Activated CD4-positive, alpha-beta T cell treated with anti-CD3 and anti-CD28 coated beads for 36 hours (primary cell): ENCODE measurements around the gene SP7. TPM values are rescaled to one million over a fixed set of nuclear protein-coding genes. Genes with fewer than 3 reads are reported as not detected.

Source experiments
- ATAC-seq: fragments of 200-7000 bp; cut with Tn5 transposase; one replicate; pipeline ENCODE4 v1.10.0; 2021; ENCODE audit warnings: mild to moderate bottlenecking, moderate library complexity
- CTCF ChIA-PET: fragments of 350-600 bp; sonication (Branson Sonifier 250); formaldehyde crosslinking; loops from one replicate; lab custom pipeline; 2021; ENCODE audit warnings: antibody characterized with exemption; lab: Charles Lee
- POLR2A ChIA-PET: fragments of 350-600 bp; sonication (Branson Sonifier 250); formaldehyde crosslinking; loops from one replicate; lab custom pipeline; 2021; ENCODE audit warnings: antibody characterized with exemption, inconsistent platforms; lab: Charles Lee
- DNase-seq: peaks from one replicate; pipeline ENCODE4 v3.0.0-alpha.2; 2020
- H3K27ac Mint-ChIP-seq: one replicate; pipeline ENCODE4 v1.8.0; 2021; ENCODE audit warnings: mixed read lengths
- H3K27me3 Mint-ChIP-seq: one replicate; pipeline ENCODE4 v1.8.0; 2021; ENCODE audit warnings: mixed read lengths
- H3K36me3 Mint-ChIP-seq: one replicate; pipeline ENCODE4 v1.8.0; 2021; ENCODE audit warnings: low read depth, mixed read lengths
- H3K4me1 Mint-ChIP-seq: one replicate; pipeline ENCODE4 v1.8.0; 2021; ENCODE audit warnings: mixed read lengths
- H3K4me3 Mint-ChIP-seq: one replicate; pipeline ENCODE4 v1.8.0; 2021; ENCODE audit warnings: mild to moderate bottlenecking, moderate library complexity, mixed read lengths
- H3K9me3 Mint-ChIP-seq: one replicate; pipeline ENCODE4 v1.8.0; 2021; ENCODE audit warnings: low read depth, mixed read lengths
- intact Hi-C, 2 experiments: fragments of 100-400 bp; cut with DNase I in 1 of 2; cut with micrococcal nuclease in 1 of 2; formaldehyde crosslinking; loops; one replicate each; pipeline versions ENCODE4 v1.14.2 to v1.15.1; 2022 to 2024; cut with DNase I, micrococcal nuclease
- total RNA-seq, 2 experiments: library from RNA; stranded (reverse); gene quantifications; one replicate each; pipeline ENCODE4 v1.2.3, GENCODE V29; 2021

Gene SP7
- total RNA-seq, 2 experiments from 2014 or later, result not detected

DNA sequence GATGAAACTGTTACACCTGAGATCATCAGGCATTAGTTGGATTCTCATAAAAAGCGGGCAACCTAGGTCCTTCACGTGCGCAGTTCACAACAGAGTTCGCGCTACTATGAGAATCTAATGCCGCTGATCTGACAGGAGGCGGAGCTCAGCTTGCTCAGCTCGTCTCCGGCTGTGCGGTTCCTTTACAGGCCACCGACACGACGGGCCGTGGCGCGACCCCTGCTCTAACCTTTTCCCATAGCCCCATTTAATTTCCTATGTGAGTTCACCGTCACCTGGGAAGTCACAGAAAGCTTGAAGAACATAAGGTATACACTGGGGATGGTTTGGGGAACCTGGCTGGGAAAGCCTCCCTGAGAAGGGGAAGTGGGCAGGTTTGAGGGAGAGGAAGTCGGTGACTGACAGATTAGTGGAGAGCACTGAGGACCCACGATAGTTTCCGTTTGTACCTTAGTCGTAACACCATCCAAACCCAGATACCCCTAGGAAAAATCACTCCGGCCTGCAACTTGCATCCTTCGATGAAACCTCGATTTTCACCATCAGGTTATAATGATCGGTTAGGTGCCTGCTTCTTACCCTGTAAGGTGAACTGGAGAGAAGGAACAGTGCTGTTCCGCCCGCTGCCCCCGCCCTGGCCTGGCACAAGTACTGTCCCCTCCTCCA is 11.9 kb downstream of the SP7 start:
- peaks cover 35% of the 10 kb centered on the region for H3K4me1 Mint-ChIP-seq
- H3K27me3 Mint-ChIP-seq, result no peaks in the 10 kb centered on the region
- H3K4me3 Mint-ChIP-seq, result peak overlapping the region; percentile 76
- ChIA-PET POLR2A (interaction anchor here (0.6 to 2.1 kb wide), 8 partner anchors 14 to 187 kb away, joined by 3 to 11 read pairs (median 3); partner anchors contain the start of gene PFDN5), CTCF (interaction anchor here (0.6 to 7.9 kb wide), 29 partner anchors 14 to 279 kb away, joined by 3 to 166 read pairs (median 6); partner anchors contain the start of genes AMHR2, ESPL1, ITGB7 and MYG1)
- ATAC-seq (peak; percentile 36), DNase-seq (peak; percentile 78)
- H3K36me3 Mint-ChIP-seq, result peaks cover 6% of the 10 kb centered on the region
- peak overlapping the region; percentile 92 for H3K27ac Mint-ChIP-seq
- no peaks in the 10 kb centered on the region for H3K9me3 Mint-ChIP-seq
- intact Hi-C loops, result loop anchor here (1.0 to 10.0 kb wide), 8 partner anchors 21 to 958 kb away; partner anchors contain the start of genes ATF7 (in 1 of the 2), CBX5 (in 1 of the 2) and HNRNPA1 (in 1 of the 2)

DNA sequence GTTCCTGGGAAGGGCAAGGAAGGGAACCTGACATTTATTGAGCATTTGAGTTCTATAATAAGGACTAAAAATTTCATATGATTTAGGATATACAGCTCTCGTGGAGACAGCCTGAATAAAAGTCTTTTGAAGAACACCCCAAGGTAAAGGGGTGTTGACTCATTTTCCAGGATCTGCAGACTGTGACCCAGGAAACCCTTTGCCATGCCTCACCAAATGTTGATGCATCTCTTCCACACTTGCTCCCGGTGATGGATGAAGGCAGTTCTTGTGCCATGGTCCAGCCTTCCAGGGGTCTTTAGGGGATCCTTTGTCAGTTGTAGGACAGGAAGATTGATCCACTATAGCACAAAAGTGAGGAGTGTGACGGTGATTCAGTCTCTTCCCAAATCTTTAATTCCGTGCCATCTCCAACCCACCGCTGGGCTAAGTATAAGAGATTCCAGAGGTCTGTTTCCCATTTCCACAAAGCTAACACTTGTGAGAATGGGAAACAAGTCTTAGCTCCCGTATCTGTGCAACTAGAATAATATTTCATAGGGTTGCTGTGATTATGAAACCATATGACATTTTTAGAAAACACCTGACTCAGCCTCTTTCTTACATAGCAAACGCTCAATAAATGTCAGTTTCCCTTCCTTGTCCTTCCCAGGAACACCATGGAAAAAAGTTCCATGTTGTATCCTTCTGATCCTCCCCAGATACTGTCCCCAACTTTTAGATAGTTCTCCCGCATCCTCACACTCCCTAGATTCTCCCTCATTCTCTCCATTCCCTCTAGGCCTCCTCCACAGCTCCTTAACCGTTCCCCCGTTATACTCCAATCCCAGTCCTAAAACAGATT is 15.6 kb downstream of the SP7 start:
- Mint-ChIP-seq H3K4me1 (peaks cover 36% of the 10 kb centered on the region), H3K4me3 (peak overlapping the region; percentile 87), H3K27me3 (no peaks in the 10 kb centered on the region), H3K9me3 (no peaks in the 10 kb centered on the region), H3K27ac (peak overlapping the region; percentile 95), H3K36me3 (peaks cover 20% of the 10 kb centered on the region)
- ATAC-seq (no peak), DNase-seq (no peak)
- intact Hi-C loops, result loop anchor here (1.0 to 10.0 kb wide), 18 partner anchors 21 to 962 kb away; partner anchors contain the start of genes CSAD (in 2 of the 2), ESPL1 (in 2 of the 2), PFDN5 (in 2 of the 2) and TARBP2 (in 2 of the 2)
- ChIA-PET POLR2A (interaction anchor here (0.5 to 3.1 kb wide), 15 partner anchors 11 to 355 kb away, joined by 3 to 22 read pairs (median 5); partner anchors contain the start of genes ATP5MC2, CSAD, MAP3K12 and MYG1), CTCF (interaction anchor here (0.6 to 7.9 kb wide), 66 partner anchors 10 to 315 kb away, joined by 3 to 166 read pairs (median 6); partner anchors contain the start of genes CSAD, EIF4B, ESPL1 and ITGB7)

DNA sequence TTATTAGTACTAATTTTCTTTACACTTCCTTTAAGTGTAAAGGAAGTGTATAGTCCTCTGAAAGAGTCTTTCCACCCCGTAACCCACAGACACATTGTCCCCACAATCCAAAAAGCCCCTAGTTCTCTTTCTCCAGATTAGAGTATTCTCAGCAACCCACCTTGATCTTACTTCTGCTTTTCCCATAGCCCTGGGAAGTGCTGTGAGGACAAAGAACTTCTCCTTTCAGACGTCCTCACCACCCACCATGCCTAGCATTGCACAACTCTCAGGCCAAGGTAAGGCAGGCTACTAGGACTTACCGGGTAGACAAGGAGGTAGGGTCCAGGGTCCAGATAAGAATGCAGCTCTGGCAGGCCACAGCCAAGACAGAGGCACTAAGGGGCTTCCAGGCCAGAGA is 22.2 kb downstream of the SP7 start:
- DNase-seq (no peak), ATAC-seq (no peak)
- CTCF ChIA-PET, result interaction anchor here (1.9 kb wide), 1 partner anchor 31 kb away, joined by 5 read pairs; no protein-coding TSS in a partner anchor
- no peaks in the 10 kb centered on the region for H3K27me3 Mint-ChIP-seq
- intact Hi-C loops, result no loop called here
- H3K4me1 Mint-ChIP-seq, result peaks cover 4% of the 10 kb centered on the region
- H3K27ac Mint-ChIP-seq, result peak overlapping the region; percentile 19
- H3K36me3 Mint-ChIP-seq, result peaks cover 35% of the 10 kb centered on the region
- no peaks in the 10 kb centered on the region for H3K9me3 Mint-ChIP-seq
- POLR2A ChIA-PET, result no interaction called here
- H3K4me3 Mint-ChIP-seq, result no peak overlapping the region

DNA sequence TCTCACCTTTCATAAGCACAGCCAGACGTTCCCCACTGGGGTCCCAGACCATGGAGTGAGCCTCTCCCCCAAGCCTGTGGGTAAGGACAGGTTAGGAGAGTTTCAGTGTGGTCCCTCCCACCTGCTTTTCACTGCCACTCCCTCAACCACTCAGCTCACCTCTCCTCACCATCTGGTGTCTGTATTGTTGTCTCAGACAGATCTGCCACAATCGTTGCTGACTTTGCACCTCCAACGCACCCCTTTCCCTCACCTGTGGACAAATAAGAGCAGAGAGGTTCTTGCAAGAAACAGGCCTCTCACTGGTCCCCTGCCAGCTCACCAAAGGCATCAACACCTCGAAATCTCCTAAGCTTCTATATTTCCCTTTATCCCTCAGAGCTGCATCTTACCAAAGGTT is 27.9 kb downstream of the SP7 start:
- intact Hi-C loops, result no loop called here
- ChIA-PET POLR2A (no interaction called here), CTCF (interaction anchor here (0.6 to 1.5 kb wide), 8 partner anchors 12 to 148 kb away, joined by 3 to 6 read pairs (median 3); partner anchors contain the start of gene AAAS)
- no peak overlapping the region for H3K27ac Mint-ChIP-seq
- no peaks in the 10 kb centered on the region for H3K4me1 Mint-ChIP-seq
- H3K36me3 Mint-ChIP-seq, result peaks cover 22% of the 10 kb centered on the region
- H3K4me3 Mint-ChIP-seq, result no peak overlapping the region
- no peaks in the 10 kb centered on the region for H3K9me3 Mint-ChIP-seq
- ATAC-seq, result no peak
- H3K27me3 Mint-ChIP-seq, result no peaks in the 10 kb centered on the region
- no peak for DNase-seq

- intact Hi-C loops, result no loop called here
- H3K9me3 Mint-ChIP-seq, result no peaks in the 10 kb centered on the region
- POLR2A ChIA-PET, result no interaction called here
- H3K4me1 Mint-ChIP-seq, result peaks cover 10% of the 10 kb centered on the region
- H3K27ac Mint-ChIP-seq, result peak overlapping the region; percentile 34
- no peak for ATAC-seq
- no peaks in the 10 kb centered on the region for H3K27me3 Mint-ChIP-seq
- no peak for DNase-seq
- H3K36me3 Mint-ChIP-seq, result peaks cover 28% of the 10 kb centered on the region
- CTCF ChIA-PET, result no interaction called here
- no peak overlapping the region for H3K4me3 Mint-ChIP-seq
Measured at GRCh38 chr12:53306826-53307225, 29.3 kb downstream of the SP7 start.

- intact Hi-C loops, result no loop called here
- no peak for DNase-seq
- Mint-ChIP-seq H3K36me3 (peaks cover 49% of the 10 kb centered on the region), H3K27me3 (no peaks in the 10 kb centered on the region), H3K4me3 (no peak overlapping the region), H3K27ac (peak overlapping the region; percentile 62), H3K9me3 (no peaks in the 10 kb centered on the region), H3K4me1 (peaks cover 45% of the 10 kb centered on the region)
- ChIA-PET CTCF (interaction anchor here (0.6 to 11.7 kb wide), 4 partner anchors 16 to 237 kb away, joined by 3 to 166 read pairs (median 4); partner anchors contain the start of gene AAAS), POLR2A (no interaction called here)
- no peak for ATAC-seq
Measured at GRCh38 chr12:53302903-53303302, 33.3 kb downstream of the SP7 start.

- Mint-ChIP-seq H3K27ac (peak overlapping the region; percentile 92), H3K27me3 (no peaks in the 10 kb centered on the region), H3K4me1 (peaks cover 65% of the 10 kb centered on the region), H3K36me3 (peaks cover 53% of the 10 kb centered on the region), H3K9me3 (no peaks in the 10 kb centered on the region), H3K4me3 (peak overlapping the region; percentile 85)
- ATAC-seq (no peak), DNase-seq (peak; percentile 38)
- ChIA-PET CTCF (interaction anchor here (1.3 to 18.7 kb wide), 6 partner anchors 21 to 209 kb away, joined by 3 to 173 read pairs (median 6); partner anchors contain the start of genes AAAS and CSAD), POLR2A (interaction anchor here (0.6 to 1.3 kb wide), 5 partner anchors 14 to 106 kb away, joined by 3 to 7 read pairs (median 3); partner anchors contain the start of gene AAAS)
- intact Hi-C loops, result no loop called here
Measured at GRCh38 chr12:53300187-53300586, 36.0 kb downstream of the SP7 start.

GRCh38 chr12:53299454-53300180 is 36.5 kb downstream of the SP7 start, which contains the start of gene MYG1:
Gene MYG1 (plus strand): TSS chr12:53299695. CDS start chr12:53299738, 43 bp downstream.
- H3K9me3 Mint-ChIP-seq, result no peaks in the 10 kb centered on the region
- H3K27me3 Mint-ChIP-seq, result no peaks in the 10 kb centered on the region
- ChIA-PET CTCF (interaction anchor here (0.6 to 18.7 kb wide), 15 partner anchors 9 to 209 kb away, joined by 3 to 173 read pairs (median 4); partner anchors contain the start of genes AAAS and CSAD), POLR2A (interaction anchor here (0.5 to 1.5 kb wide), 9 partner anchors 17 to 281 kb away, joined by 3 to 7 read pairs (median 5); partner anchors contain the start of genes AAAS and SP1)
- DNase-seq (peak; percentile 91), ATAC-seq (peak; percentile 74)
- peaks cover 71% of the 10 kb centered on the region for H3K4me1 Mint-ChIP-seq
- H3K4me3 Mint-ChIP-seq, result peak within 1 kb of the TSS; percentile 85
- intact Hi-C loops, result loop anchor here (1.0 to 2.0 kb wide), 12 partner anchors 22 to 327 kb away; partner anchors contain the start of genes EIF4B (in 2 of the 2), AAAS (in 1 of the 2), ATF7 (in 1 of the 2) and CSAD (in 1 of the 2)
- peaks cover 58% of the 10 kb centered on the region for H3K36me3 Mint-ChIP-seq
- peak within 1 kb of the TSS; percentile 92 for H3K27ac Mint-ChIP-seq

- intact Hi-C loops, result loop anchor here (1.0 to 2.0 kb wide), 12 partner anchors 22 to 327 kb away; partner anchors contain the start of genes EIF4B (in 2 of the 2), AAAS (in 1 of the 2), ATF7 (in 1 of the 2) and CSAD (in 1 of the 2)
- H3K27ac Mint-ChIP-seq, result peak overlapping the region; percentile 92
- peaks cover 63% of the 10 kb centered on the region for H3K36me3 Mint-ChIP-seq
- H3K4me1 Mint-ChIP-seq, result peaks cover 72% of the 10 kb centered on the region
- H3K9me3 Mint-ChIP-seq, result no peaks in the 10 kb centered on the region
- ChIA-PET CTCF (interaction anchor here (0.6 to 18.7 kb wide), 18 partner anchors 8 to 210 kb away, joined by 3 to 173 read pairs (median 4); partner anchors contain the start of genes AAAS and CSAD), POLR2A (interaction anchor here (0.6 to 1.5 kb wide), 6 partner anchors 17 to 281 kb away, joined by 4 to 7 read pairs (median 5); partner anchors contain the start of genes AAAS and SP1)
- ATAC-seq (peak; percentile 42), DNase-seq (peak; percentile 61)
- peak overlapping the region; percentile 85 for H3K4me3 Mint-ChIP-seq
- no peaks in the 10 kb centered on the region for H3K27me3 Mint-ChIP-seq
Measured at GRCh38 chr12:53299101-53299453, 37.1 kb downstream of the SP7 start.
